ENCODE results near the gene TMEM270.
"Not testable (repeated sequence)": the region's sequence is repeated elsewhere in the genome, so short reads cannot be mapped to it uniquely, and the experiment has no call there.

Gene TMEM270

GRCh38 chr7:73828972-73829371, 32.0 kb upstream of the TMEM270 start:
- H3K27me3 Mint-ChIP-seq (ENCODE audit: low read depth) = peaks cover 14% of the 10 kb centered on the region
- H3K9me3 Mint-ChIP-seq = no peaks in the 10 kb centered on the region
- H3K4me1 Mint-ChIP-seq (ENCODE audit: low read depth) = peaks cover 13% of the 10 kb centered on the region
- H3K27ac Mint-ChIP-seq = peak overlapping the region; percentile 5
- H3K4me3 Mint-ChIP-seq = no peak overlapping the region
- no peaks in the 10 kb centered on the region for H3K36me3 Mint-ChIP-seq (ENCODE audit: low read depth)

DNA sequence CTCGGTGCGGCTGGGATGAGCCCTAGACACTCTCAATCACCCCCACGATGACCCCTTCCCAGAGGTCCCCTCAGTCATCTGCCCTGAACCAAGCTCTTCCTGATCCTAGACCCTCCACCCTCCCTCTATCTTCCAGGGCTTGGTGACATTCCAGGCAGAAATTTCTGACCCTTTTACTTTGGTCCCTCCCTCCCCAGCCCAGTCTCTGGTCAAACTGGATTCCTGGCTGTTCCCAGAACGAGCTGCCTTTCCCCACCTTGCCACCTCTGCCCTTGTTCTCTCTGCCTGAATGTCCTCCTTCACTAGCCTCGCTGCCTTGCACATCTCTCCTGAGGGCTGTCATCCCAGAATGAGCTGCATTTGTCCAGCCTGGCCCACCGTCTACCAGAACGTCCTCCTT, 31.5 kb upstream of the TMEM270 start:
- no peaks in the 10 kb centered on the region for H3K9me3 Mint-ChIP-seq
- peaks cover 14% of the 10 kb centered on the region for H3K27me3 Mint-ChIP-seq (ENCODE audit: low read depth)
- no peaks in the 10 kb centered on the region for H3K36me3 Mint-ChIP-seq (ENCODE audit: low read depth)
- no peak overlapping the region for H3K27ac Mint-ChIP-seq
- H3K4me3 Mint-ChIP-seq = no peak overlapping the region
- peaks cover 13% of the 10 kb centered on the region for H3K4me1 Mint-ChIP-seq (ENCODE audit: low read depth)

- Mint-ChIP-seq H3K27ac (no peak overlapping the region), H3K27me3 (ENCODE audit: low read depth) (peaks cover 14% of the 10 kb centered on the region), H3K4me1 (ENCODE audit: low read depth) (peaks cover 13% of the 10 kb centered on the region), H3K4me3 (no peak overlapping the region), H3K9me3 (no peaks in the 10 kb centered on the region), H3K36me3 (ENCODE audit: low read depth) (no peaks in the 10 kb centered on the region)
Observed at GRCh38 chr7:73829921-73830680, 30.9 kb upstream of the TMEM270 start.

DNA sequence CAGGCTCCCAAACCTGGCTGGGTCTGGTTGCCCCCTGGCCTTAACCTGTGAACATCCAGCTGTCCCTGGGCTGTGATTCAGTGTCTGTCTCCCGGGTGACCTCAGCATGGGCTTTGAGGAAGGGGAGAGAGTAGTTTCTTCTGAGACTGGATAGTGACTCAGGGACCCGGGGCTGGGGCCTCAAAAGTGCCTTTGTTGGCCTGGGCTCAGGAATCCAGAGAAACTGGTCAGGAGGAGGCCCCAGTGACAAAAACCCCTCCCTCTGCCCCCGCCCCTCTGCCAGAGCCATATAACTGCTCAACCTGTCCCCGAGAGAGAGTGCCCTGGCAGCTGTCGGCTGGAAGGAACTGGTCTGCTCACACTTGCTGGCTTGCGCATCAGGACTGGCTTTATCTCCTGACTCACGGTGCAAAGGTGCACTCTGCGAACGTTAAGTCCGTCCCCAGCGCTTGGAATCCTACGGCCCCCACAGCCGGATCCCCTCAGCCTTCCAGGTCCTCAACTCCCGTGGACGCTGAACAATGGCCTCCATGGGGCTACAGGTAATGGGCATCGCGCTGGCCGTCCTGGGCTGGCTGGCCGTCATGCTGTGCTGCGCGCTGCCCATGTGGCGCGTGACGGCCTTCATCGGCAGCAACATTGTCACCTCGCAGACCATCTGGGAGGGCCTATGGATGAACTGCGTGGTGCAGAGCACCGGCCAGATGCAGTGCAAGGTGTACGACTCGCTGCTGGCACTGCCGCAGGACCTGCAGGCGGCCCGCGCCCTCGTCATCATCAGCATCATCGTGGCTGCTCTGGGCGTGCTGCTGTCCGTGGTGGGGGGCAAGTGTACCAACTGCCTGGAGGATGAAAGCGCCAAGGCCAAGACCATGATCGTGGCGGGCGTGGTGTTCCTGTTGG, 30.0 kb upstream of the TMEM270 start, which contains the start of gene CLDN4:
CLDN4 (plus strand) TSS at position 316 of the 903 bp plus-strand sequence; CDS start at position 522, 206 bp downstream.
- Mint-ChIP-seq H3K9me3 (no peaks in the 10 kb centered on the region), H3K36me3 (ENCODE audit: low read depth) (no peaks in the 10 kb centered on the region), H3K27ac (no peak within 1 kb of the TSS), H3K27me3 (ENCODE audit: low read depth) (peaks cover 14% of the 10 kb centered on the region), H3K4me3 (no peak within 1 kb of the TSS), H3K4me1 (ENCODE audit: low read depth) (peaks cover 13% of the 10 kb centered on the region)

DNA sequence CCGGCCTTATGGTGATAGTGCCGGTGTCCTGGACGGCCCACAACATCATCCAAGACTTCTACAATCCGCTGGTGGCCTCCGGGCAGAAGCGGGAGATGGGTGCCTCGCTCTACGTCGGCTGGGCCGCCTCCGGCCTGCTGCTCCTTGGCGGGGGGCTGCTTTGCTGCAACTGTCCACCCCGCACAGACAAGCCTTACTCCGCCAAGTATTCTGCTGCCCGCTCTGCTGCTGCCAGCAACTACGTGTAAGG, 29.4 kb upstream of the TMEM270 start:
- no peak overlapping the region for H3K4me3 Mint-ChIP-seq
- H3K9me3 Mint-ChIP-seq = no peaks in the 10 kb centered on the region
- peaks cover 11% of the 10 kb centered on the region for H3K27me3 Mint-ChIP-seq (ENCODE audit: low read depth)
- H3K36me3 Mint-ChIP-seq (ENCODE audit: low read depth) = no peaks in the 10 kb centered on the region
- H3K27ac Mint-ChIP-seq = no peak overlapping the region
- H3K4me1 Mint-ChIP-seq (ENCODE audit: low read depth) = peaks cover 13% of the 10 kb centered on the region

- no peaks in the 10 kb centered on the region for H3K36me3 Mint-ChIP-seq (ENCODE audit: low read depth)
- H3K4me1 Mint-ChIP-seq (ENCODE audit: low read depth) = peaks cover 9% of the 10 kb centered on the region
- H3K27me3 Mint-ChIP-seq (ENCODE audit: low read depth) = peaks cover 6% of the 10 kb centered on the region
- no peak overlapping the region for H3K4me3 Mint-ChIP-seq
- no peaks in the 10 kb centered on the region for H3K9me3 Mint-ChIP-seq
- no peak overlapping the region for H3K27ac Mint-ChIP-seq
Observed at GRCh38 chr7:73831834-73832651, 28.9 kb upstream of the TMEM270 start.

- no peaks in the 10 kb centered on the region for H3K9me3 Mint-ChIP-seq
- H3K4me1 Mint-ChIP-seq (ENCODE audit: low read depth) = peaks cover 4% of the 10 kb centered on the region
- no peaks in the 10 kb centered on the region for H3K36me3 Mint-ChIP-seq (ENCODE audit: low read depth)
- no peak overlapping the region for H3K27ac Mint-ChIP-seq
- H3K27me3 Mint-ChIP-seq (ENCODE audit: low read depth) = no peaks in the 10 kb centered on the region
- no peak overlapping the region for H3K4me3 Mint-ChIP-seq
Observed at GRCh38 chr7:73832806-73833205, 28.2 kb upstream of the TMEM270 start.

DNA sequence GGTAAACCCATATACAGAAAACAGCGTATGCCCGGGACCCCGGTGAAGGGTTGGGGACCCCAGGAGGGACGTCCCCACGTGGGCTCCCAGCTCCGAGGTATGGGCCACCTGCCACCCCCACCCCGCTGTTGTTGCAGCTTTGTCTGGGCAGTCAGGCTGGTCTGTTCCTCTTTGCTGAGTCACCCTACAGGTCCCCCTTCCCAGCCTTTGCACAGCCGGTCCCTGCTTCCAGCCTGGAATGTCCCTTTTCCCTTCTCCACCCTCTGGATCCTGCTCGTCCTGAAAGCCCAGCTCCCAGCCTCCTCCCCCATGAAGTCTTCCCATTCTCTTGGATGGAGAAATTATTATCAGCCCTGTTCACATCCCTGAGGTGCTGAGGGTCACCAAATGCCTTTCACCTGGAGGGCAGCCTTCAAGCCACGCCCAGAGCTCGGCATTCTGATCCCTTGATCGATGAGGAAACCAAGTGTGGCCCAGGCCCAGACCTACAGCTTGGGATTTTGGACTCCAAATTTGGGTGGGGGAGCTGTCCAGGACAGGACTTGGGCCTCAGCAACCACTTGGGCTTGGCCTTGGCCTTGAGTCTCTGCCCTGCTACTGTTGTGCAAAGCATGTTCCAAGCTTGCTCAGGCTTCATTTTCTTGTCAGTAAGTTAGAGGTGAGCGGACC, 27.6 kb upstream of the TMEM270 start:
- Mint-ChIP-seq H3K9me3 (no peaks in the 10 kb centered on the region), H3K27ac (no peak overlapping the region), H3K4me3 (no peak overlapping the region), H3K4me1 (ENCODE audit: low read depth) (peaks cover under 1% of the 10 kb centered on the region), H3K36me3 (ENCODE audit: low read depth) (no peaks in the 10 kb centered on the region), H3K27me3 (ENCODE audit: low read depth) (no peaks in the 10 kb centered on the region)

DNA sequence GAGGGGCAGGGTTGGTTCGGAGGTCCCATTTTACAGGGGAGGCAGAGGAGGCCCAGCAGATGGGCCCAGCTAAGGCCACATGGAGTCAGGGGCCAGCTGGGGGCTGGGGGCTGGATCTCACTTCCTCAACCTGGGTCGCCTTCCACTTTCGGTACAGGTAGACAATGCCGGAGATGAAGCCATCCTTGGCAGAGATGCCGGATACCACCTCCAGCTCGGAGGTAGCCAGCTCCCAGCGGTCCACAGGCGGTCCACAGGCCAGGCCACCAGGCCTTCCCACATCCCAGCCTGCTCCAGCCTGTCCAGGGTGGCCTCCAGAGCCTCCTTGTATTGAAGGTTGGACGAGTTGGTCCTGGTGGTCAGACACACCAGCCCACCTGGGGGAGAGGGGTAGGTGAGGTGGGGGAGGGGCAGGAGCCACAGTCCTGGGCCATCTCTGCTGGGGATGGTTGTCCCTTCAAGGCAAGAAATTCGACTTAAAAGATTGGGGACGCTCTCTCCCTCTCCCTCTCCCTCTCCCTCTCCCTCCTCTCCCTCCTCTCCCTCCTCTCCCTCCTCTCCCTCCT, 26.2 kb upstream of the TMEM270 start:
- H3K27ac Mint-ChIP-seq = no peak overlapping the region
- H3K4me3 Mint-ChIP-seq = no peak overlapping the region
- H3K9me3 Mint-ChIP-seq = no peaks in the 10 kb centered on the region
- H3K36me3 Mint-ChIP-seq (ENCODE audit: low read depth) = no peaks in the 10 kb centered on the region
- H3K27me3 Mint-ChIP-seq (ENCODE audit: low read depth) = no peaks in the 10 kb centered on the region
- no peaks in the 10 kb centered on the region for H3K4me1 Mint-ChIP-seq (ENCODE audit: low read depth)

DNA sequence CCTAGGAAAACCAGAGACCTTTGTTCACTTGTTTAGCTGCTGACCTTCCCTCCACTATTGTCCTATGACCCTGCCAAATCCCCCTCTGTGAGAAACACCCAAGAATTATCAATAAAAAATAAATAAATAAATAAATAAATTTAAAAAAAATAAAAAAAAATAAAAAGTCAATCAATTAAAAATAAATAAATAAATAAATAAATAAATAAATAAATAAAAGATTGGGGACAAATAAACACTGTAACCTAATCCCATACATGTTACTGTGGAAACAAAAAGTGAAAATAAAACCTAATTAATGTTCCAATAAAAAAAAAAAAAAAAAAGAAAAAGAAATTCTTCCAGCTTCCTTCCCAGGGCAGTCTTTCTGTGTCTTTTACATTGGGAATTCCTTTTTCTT, 23.8 kb upstream of the TMEM270 start:
- not testable (repeated sequence) for H3K27ac Mint-ChIP-seq; H3K4me1 Mint-ChIP-seq (ENCODE audit: low read depth); H3K9me3 Mint-ChIP-seq; H3K36me3 Mint-ChIP-seq (ENCODE audit: low read depth); H3K27me3 Mint-ChIP-seq (ENCODE audit: low read depth); H3K4me3 Mint-ChIP-seq

DNA sequence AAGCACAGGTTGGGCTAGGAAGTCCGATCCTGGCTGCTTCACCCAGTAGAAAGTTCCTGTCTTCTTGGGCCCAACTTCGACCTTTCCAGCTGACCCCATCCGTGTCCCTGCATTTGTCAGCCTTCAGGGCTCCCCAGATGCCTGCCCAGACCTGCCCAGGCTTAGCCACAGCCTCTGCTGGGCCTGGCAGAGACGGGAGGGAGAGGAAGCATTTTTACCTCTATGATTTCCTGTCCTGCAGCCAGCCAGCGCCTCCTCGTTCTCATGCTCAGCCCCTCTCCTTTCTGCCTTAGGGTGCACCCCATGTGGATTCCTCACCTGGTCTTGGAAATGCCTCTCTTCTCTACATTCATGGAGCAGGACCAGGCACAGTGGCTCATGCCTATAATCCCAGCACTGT, 22.3 kb upstream of the TMEM270 start:
- no peaks in the 10 kb centered on the region for H3K36me3 Mint-ChIP-seq (ENCODE audit: low read depth)
- no peak overlapping the region for H3K4me3 Mint-ChIP-seq
- peaks cover 4% of the 10 kb centered on the region for H3K4me1 Mint-ChIP-seq (ENCODE audit: low read depth)
- no peak overlapping the region for H3K27ac Mint-ChIP-seq
- H3K27me3 Mint-ChIP-seq (ENCODE audit: low read depth) = peaks cover under 1% of the 10 kb centered on the region
- no peaks in the 10 kb centered on the region for H3K9me3 Mint-ChIP-seq

GRCh38 chr7:73839290-73839689, 21.7 kb upstream of the TMEM270 start:
- peaks cover 7% of the 10 kb centered on the region for H3K27me3 Mint-ChIP-seq (ENCODE audit: low read depth)
- no peaks in the 10 kb centered on the region for H3K36me3 Mint-ChIP-seq (ENCODE audit: low read depth)
- peak overlapping the region; percentile 9 for H3K27ac Mint-ChIP-seq
- peaks cover 4% of the 10 kb centered on the region for H3K4me1 Mint-ChIP-seq (ENCODE audit: low read depth)
- H3K4me3 Mint-ChIP-seq = no peak overlapping the region
- H3K9me3 Mint-ChIP-seq = no peaks in the 10 kb centered on the region

DNA sequence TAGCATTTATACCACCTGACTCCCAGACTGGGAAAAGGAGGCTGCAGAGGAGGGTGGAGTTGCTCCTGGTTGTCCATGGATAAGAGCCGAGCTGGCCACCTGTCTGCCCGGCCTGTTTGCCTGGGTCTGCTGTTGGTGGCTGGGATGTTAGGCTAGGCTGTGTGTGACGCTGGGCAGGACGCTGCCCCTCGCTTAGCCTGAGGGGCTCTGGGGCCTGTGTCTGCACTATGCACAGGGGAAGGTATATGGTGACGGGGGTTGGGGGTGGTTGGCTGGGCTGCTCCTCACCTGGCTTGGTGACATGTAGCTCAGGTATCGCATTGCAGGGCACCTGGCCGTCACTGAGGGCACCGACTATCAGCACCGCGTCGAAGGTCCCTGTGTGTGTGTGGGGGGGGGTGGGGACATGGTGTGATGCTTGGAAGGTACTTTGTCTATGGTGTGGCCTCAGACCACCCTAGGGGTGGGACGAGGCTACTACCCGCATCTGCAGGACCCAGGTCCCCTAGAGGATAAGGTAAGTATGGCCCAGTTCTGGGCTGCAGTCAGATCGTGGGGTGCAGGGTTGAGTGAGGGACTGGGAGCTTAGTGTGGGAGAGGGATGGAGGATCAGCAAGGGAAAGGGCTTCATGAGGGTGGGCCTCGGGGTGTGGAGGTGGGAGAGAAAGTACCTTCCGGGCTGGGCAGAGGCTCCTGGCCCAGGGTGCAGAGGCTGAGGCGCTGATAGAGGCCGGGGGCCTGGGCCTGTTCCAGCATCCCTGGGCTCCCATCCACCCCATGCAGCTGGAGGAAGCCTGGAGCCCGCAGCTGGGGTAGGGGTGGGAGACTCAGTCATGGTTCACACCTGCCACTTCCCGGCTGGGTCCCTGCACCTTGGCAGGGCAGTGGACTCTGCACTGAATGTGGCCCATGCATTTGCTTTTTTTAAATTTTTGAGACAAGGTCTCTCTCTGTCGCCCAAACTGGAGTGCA, 20.9 kb upstream of the TMEM270 start:
- H3K27me3 Mint-ChIP-seq (ENCODE audit: low read depth) = peaks cover 13% of the 10 kb centered on the region
- H3K9me3 Mint-ChIP-seq = no peaks in the 10 kb centered on the region
- peak overlapping the region; percentile 34 for H3K4me3 Mint-ChIP-seq
- H3K36me3 Mint-ChIP-seq (ENCODE audit: low read depth) = no peaks in the 10 kb centered on the region
- peaks cover 4% of the 10 kb centered on the region for H3K4me1 Mint-ChIP-seq (ENCODE audit: low read depth)
- no peak overlapping the region for H3K27ac Mint-ChIP-seq

Measured in T-helper 1 cell treated with Interleukin-12 subunit alpha and Interleukin-12 subunit beta and Interleukin-4 antibody, amounts not matched to agents 30 μg/mL and 1 μg/mL, for 36 hours (primary cell).